GM21447 (cell line): ENCODE results near the gene MTHFSD.

Source experiments
- ATAC-seq: cut with Tn5 transposase; IDR thresholded peaks from one replicate; pipeline ENCODE4 v1.9.1; 2021; ENCODE audit not compliant: unreplicated experiment

Gene MTHFSD

DNA sequence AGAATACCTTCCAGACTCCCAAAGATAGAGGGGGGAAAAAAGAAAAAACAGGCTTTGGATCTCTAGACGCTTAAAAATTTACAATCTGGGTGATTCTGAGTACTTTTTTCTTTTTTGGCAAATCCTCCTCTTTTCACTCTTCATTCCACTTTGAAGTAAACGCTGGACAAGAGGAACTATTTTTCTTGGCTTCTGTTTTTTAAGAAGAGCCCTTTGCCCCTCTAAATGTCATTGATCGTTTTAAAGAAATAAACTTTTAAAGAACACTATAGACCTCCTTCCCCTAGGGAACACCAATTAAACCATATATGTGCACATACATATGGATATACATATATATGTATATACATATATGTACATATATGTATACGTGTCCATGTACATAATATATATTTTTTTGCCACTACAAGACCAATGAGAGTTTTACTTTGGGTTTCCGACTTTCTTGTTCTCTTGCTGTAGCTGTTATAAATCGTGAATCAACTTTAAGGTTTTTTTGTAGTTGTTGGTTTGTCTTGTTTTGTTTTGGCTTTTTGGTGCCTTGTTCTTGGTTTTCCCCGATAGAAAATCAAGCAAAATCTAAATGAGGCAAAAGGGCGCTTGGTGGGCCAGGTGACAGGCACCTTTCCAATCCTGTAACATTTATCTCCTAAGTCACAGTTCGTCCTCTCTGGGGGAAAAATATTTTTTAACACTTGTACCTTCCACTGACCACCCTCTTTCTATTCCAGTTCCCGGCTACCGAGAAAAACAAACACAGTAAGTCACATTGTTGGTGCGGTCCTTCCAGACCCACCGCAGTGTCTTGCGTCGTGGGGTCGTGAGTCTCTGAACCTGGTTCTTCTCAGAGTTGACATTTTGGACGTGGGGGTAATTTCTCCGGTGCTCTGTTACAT lies 40.3 kb downstream of the MTHFSD start:
- no peak for ATAC-seq

DNA sequence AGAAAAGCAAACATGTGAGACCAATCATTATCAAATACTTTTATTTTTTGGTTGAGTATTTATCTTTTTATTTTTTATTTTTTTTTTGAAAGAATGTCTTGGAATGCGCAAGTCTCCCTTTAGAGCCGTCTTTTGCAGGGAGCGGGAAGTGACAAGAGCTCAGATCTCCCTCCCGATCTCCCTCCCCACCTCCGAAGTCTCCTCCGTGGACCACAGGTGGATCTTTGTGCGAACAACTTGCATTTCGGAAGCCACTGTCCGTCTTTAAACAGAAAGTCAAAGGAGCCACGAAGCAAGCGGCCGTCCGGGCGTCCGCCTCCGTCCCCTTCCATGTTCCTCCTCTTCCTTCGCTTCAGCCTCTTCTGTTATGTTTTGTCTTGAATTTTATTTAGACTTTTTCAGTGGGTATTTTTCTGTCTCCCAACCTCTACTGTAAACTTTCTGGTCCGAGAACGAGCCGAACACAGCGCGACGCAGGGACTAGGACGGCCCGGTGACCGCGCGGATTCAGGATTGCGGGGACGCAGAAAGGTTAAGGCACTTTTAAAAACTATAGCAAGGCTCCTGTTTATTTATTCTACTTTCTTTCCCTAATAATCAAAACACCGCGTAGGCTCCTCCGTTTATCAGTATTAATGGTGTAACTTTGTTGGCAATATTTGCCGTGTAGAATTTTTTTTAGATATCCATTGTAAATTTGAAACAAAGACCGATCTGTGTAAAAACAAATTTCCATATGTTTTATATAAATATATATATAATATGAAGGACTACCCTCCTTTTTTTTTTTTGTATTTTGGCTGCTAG lies 41.4 kb downstream of the MTHFSD start:
- ATAC-seq = no peak

DNA sequence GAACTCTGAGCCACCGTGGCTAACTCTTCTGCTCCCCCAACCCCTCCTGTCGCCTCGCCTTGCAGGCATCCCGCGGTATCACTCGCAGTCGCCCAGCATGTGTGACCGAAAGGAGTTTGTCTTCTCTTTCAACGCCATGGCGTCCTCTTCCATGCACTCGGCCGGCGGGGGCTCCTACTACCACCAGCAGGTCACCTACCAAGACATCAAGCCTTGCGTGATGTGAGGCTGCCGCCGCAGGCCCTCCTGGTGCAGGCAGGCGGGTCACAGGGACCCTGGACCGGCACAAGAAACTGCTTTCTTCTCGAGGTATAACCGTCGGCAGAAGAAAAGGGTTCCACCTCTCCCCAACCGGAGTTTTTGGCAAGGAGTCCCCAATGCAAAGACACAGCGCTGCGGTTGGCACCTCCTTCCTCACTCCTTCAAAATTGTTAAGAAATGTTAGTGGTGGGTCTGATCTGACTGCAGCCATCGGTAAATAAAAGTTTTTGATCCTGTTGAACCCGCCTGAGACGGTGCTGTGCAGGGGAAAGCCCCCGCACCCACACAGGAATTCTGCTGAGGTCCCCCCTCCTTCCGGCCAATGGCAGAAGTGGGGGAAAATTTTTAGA lies 42.1 kb downstream of the MTHFSD start:
- ATAC-seq = no peak

DNA sequence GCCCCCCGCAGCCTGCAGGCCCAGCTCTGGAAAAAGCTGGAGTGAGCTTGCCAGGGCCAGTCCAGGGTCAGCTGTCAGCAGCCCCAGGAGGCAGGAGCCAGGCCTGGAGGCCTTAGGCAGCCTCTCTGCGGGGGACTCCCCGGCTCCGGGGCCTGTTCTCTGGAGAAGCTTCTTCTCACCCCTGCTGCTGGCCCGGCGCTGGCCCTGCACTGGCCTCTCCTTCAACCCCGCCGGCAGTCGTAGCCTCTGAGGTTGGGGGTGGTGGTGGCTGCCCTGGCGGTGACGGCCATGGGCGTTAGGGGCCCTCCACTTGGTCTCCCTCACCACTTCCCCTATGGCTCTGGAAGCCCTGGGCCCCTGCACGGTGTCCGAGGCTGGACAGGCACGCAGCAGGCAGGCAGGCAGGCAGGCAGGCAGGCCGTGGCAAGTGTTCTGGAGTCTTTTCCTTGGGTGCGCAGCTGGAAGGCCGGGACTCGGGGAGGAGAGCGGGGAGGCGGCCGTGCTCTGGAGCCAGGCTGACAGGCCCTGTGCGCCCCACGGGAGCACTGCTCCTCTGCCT lies 42.7 kb downstream of the MTHFSD start:
- ATAC-seq = no peak

DNA sequence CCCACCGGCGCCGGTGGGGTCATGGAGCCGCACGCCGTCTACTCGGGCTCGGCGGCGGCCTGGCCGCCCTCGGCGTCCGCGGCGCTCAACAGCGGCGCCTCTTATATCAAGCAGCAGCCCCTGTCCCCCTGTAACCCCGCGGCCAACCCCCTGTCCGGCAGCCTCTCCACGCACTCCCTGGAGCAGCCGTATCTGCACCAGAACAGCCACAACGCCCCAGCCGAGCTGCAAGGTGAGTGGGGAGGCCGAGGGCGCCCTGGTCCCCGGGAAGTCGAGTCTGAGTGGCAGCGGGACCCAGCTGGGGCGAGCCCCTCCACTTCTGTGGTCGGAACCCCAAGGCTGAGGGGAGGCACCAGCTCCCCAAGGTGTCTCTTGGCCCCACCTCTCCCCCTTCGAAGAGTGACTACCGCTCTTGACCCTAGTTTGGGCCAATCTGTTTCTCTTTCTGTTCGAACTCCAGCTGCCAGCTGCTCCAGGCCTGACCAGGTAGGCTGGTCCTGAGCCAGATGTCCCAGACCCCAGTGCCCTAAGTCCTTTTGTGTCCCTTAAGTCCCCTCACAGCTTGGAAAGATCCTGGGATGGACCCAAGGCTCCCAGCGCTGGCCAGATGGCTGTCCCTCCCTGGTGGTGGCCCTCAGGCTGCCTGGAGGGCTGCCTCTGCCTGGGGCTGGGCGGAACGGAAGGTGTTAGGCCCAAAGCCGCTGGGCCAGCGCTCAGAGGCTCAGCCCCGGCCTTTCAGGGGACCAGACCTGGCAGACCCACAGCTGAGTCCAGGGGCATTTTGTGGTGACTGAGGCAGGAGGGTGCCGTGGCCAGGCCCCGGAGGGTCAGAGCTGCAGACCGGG lies 43.5 kb downstream of the MTHFSD start:
- no peak for ATAC-seq

DNA sequence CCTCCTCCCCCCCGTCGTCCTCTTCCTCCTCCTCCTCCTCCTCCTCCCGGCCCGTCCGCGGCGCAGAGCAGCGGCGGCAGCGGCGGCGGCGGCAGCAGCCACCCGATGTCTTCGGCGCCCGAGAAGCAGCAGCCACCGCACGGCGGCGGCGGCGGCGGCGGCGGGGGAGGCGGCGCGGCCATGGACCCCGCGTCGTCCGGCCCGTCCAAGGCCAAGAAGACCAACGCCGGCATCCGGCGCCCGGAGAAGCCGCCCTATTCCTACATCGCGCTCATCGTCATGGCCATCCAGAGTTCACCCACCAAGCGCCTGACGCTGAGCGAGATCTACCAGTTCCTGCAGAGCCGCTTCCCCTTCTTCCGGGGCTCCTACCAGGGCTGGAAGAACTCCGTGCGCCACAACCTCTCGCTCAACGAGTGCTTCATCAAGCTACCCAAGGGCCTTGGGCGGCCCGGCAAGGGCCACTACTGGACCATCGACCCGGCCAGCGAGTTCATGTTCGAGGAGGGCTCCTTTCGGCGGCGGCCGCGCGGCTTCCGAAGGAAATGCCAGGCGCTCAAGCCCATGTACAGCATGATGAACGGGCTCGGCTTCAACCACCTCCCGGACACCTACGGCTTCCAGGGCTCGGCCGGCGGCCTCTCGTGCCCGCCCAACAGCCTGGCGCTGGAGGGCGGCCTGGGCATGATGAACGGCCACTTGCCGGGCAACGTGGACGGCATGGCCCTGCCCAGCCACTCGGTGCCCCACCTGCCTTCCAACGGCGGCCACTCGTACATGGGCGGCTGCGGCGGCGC lies 44.4 kb downstream of the MTHFSD start, which contains the start of gene FOXF1:
Gene FOXF1 (plus strand): TSS at position 63 of the 797 bp plus-strand sequence. CDS start 43 bp downstream, at position 106.
- no peak for ATAC-seq

DNA sequence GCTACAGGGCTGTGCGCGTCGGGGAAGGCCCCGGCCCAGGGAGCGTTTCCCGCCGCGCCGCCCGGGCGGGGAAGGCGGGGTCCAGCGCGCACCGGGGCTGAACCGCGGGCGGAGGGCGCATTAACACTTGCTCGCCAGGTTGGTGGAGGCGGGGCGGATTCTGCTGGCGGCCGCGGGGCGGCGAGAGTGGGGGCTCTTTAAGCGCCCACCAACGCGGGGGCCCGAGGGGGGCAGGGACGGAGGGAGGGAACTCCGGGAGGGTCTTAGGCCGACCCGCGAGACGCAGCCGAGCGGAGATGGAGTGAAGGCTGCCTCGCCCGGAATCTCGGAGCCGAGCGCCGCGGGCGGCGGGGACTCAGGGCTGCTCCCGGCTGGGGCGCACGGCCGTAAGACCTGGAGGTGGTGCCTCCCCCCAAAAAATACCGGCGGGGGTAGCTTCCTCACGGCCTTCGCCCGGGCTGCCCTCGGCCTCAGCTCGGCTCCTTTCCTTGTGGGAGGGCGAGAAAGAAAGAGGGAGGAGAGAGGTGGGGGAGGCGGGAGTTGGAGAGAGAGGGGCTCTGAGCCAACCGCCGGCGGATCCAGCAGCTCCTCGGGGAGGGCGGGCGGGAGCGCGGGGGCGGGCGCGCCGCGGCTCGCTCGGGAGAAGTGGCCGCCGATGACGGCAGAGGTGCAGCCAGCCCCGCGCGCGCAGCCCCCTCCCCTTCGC lies 45.1 kb downstream of the MTHFSD start:
- no peak for ATAC-seq

DNA sequence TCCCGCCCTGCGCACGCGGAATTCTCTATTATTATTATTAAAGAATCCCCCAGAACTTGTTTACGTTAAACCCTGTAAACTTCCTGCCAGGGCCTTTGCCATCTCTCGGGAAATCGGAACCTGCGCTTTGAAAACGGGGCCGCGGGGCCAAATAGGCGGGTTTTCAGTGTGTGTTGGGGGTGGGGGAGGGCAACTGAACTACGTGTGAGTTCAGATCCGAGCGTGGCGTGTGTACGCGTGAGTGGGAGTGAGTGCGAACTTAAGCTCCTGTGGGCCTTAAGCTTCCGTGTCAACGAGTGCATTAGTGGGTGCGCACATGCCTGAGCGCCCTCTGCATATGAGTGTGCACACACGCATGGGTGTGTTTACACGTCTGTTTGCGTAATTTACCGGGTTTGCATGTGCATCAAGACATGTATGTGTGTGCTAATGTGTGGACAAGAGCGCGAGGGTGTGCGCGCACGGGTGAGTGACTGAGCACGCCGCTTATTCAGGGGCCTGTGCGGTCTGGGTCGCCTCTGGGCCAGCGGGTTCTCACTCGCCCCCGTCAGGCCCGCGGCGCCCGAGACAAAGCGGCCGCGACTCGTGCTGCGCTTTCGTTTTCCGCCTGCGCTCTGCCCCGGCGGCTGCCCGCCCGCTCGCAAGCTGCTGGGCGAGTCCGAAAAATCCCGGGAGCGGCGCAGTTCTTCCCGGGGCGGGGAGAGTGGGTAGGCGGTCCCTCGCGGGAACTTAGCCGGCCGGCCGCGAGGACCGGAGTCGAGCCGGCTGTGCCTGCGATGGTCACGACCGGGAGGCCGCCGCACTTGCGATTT lies 45.9 kb downstream of the MTHFSD start:
- no peak for ATAC-seq

DNA sequence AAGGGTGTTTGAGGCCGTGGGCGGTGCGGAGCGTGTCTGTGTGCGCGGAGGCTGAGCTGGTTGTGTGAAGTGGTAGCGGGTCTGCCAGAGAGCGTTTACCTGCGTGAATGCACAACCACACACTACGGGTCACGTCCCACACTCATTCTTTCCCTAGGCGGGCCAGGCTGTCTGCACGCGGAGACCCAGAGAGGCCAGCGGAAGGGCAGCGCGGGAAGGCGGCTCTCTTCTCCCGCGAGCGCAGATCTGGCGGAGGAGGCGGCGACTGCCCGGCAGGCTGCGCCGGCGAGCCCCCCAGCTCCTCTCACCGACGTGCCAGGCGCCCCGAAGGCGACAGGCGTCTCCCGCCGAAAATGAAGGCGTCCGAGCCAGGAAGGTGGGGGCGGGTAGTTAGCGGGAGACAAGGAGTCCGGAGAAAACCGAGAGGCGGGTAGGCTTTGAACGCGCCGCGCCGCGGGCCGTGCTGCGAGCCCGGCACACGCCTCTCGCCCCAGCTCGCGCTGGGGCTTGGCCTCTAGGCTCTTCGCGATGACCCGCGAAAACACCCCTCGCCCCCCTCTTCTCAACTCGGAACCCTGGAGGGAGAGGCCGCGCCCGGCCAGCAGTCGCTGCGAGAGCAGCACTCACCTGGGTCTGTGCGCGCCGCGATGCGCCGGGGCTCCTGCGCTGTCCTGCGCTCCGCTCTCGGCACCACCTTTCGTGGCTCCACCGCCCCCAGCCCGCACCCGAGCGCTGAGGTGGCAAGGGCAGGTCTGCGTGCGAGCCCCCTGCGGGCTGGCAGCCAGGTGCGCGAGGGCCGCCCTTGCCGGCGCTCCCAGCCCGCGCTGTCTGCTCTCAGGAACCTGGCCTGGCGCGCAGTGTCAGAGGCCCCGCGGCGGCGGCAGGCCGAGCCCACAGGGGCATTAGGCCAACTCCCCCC lies 46.7 kb downstream of the MTHFSD start:
- no peak for ATAC-seq

DNA sequence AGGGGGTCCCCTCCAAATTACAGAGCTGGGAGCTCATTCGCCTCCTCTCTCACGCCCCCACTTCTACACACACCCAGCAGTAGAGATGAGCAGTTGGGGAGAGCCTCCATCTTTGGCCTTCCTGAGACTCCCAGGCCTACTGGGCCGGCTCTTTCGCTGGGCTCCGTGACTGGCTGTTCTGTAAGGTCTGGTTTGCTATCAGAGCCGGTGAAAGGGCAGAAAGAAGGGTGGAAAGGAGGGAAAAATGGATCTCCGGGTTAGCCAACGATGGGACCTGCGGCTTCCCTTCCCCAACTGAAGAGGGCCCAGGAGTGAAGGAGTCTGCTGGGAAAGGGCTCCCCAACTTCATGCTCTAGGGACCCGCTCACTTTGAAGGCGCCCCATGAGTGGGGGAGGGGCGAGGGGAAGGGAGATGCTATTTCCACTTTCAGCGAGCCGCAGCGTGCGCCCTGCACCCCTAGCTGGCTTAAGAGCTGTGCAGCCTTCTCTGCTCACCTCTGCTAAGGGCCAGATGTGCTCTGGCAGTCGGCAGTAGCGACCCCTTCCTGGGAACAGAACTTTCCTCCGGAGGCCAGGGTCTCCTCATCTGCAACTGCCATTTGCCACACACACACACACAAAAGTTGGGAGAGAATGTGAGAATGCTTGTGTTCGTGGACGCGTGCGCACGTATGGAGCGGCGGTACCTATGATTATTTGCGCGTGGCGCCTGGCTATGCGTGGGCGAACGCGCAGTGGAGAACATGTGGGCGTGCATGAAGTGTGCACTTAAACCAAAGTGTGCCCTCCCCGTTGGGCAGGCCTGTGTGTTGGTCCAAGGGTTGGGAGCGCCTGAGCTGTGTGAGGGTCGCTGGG lies 47.6 kb downstream of the MTHFSD start:
- ATAC-seq = no peak

DNA sequence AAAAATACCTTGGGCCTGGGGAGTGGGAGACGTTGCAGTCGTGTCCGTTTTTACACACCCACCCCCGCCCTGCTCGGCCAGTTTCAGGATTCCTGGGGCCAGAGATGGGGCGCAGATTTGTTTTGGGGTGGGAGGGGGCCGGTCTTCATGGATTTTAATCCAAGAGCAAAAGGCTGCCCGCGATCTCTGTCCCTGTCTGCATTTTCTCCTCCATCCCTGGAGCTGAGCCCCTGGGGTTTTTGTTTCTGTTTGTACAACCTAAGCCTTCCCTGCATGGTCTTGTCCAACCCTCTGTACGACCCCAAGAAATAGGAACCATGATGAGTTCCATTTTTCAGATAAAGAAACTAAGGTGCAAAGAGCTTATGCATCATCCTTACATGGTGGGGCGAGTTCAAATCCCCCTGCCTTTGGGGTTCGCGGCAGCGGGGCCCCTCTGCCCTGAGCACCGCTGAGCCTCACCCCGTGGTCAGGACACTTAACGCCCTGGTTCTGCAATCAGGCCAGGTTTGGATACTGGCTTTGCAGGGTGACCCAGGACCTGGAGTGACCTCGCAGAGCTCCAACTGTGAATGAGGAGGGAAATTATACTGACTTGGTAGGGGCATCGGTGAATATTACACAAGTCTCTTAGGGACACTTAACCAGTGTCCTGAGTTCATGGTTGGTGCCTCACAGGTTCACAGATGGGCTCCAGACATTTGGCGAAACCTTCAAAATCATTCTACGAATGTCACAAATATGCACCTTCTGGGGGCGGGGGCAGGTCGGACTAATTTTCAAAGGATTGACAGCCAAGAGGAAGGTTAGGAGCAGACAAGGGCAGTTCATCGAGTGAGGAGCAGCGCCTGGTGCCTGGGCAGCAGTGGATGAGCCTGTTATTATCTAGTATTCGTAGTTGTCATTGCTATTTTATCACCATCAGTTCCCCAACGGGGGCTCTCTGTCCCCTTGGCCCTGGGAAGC lies 48.9 kb downstream of the MTHFSD start:
- no peak for ATAC-seq

DNA sequence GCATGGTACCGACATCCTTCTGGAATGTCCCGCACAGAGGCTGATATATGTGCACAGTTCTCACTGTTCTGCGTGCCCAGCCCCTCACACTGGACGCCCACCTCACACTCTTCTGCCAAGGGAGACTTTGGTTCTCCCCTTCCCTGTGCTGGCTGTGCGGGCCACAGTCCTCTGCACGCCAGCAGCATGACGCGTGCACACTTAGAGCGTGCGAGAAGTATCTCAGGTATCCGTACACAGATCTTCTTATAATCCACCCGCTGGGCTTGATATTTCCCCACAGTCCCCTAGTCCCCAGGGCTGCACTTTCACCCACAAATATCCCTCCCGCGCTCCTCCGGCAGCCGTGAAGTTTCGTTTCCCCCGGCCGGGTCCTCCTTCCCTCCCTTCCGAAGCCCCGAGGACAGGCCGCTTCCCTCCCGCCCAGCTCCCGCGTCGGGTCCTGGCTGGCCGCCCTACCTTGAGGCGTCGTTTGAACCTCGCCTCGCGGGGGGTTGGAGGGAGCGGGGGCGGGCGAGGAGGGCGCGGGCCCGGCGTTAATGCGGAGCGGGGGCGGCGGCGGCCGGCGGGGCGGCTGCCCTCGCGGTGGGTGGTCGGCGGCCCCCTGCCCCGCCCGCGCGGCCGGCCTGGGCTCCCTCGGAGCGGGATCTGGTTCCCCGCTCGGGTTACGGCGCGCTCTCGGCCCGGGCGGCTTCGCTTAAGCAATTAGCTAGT lies 49.7 kb downstream of the MTHFSD start:
- no peak for ATAC-seq

DNA sequence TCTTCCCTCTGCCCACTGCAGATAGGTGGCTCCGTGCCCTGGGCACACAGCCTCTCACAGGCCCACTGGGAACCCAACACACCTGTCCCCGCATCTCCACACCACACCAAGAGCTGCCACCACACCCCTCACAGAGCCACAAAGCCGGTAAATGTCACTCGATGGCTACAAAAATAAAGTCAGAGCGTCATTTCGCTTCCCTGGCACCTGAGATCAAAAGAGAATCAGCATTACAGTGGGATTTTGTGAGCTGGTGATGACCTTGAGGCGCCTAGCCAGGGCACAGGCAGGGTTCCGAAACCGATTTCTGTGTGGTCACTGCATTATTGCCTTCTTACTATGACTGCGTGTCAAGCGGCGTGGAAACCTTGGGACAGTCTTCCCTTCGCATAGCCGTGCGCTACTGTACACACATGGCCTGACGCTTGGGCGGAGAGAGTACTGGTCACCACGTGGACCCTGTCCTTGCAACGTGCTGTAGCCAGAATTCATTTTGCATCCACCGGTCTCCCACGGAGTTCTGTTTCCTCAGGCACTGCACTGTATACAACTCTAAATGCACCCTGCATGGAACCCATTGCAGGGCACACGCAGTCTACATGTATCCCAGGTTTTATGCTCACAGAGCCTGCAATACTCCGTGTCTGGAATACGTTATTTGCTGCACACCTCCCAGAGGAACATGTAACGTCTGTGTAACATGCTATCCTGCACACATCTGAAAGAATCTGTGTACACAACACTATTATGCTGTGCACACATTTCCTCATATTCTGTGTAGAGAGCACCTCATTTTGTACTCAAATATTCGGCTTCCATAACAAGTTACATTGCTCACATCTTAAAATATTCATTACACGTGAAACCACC lies 50.5 kb downstream of the MTHFSD start:
- no peak for ATAC-seq
